Panc1 (cell line): ENCODE results near the gene SLC12A8.

ENCODE experiments used
- CTCF ChIP-seq: fragments of 450-650 bp; IDR thresholded peaks from 2 replicates; pipeline ENCODE4 v1.5.1; 2017; ENCODE audit warnings: mild to moderate bottlenecking
- POLR2AphosphoS5 ChIP-seq: IDR thresholded peaks from 2 replicates; pipeline ENCODE4 v1.6.1; 2012; ENCODE audit warnings: mild to moderate bottlenecking, low read depth, low read length, moderate library complexity
- REST ChIP-seq, 2 experiments: IDR thresholded peaks; 2 replicates each; pipeline ENCODE4 v1.6.1; 2011 to 2012; ENCODE audit warnings: low read depth in 2 of 2, control low read depth in 1 of 2, low read length in 1 of 2, mild to moderate bottlenecking in 1 of 2, moderate library complexity in 1 of 2; ENCODE audit not compliant: insufficient read depth in 1 of 2
- TCF7L2 ChIP-seq: IDR thresholded peaks from 2 replicates; pipeline ENCODE4 v1.6.1; 2011; ENCODE audit warnings: mild to moderate bottlenecking, low read depth, low read length, inconsistent platforms

GRCh38 chr3:125033616-125034015 is 178.9 kb downstream of the SLC12A8 start:
- TF ChIP-seq CTCF (no peak), POLR2AphosphoS5 (no peak), REST (IDR thresholded peaks at IDR 0.05; ENCODE audit: insufficient read depth in 1 of 2, low read depth in 2 of 2, low read length in 1 of 2) (no peak), TCF7L2 (no peak)
